IPS DF 6.9 (cell line): ENCODE measurements around the gene EXOC4.
"Not testable (repeated sequence)": the region's sequence is repeated elsewhere in the genome, so short reads cannot be mapped to it uniquely, and the experiment has no call there.

ENCODE experiments used
- DNase-seq: peaks from one replicate; pipeline ENCODE4 v3.0.0-alpha.2; 2013; ENCODE audit warnings: low read depth, low spot score
- H3K27ac ChIP-seq: one replicate; pipeline ENCODE4 v1.5.1; 2013; ENCODE audit warnings: low read length, control low read depth
- H3K27me3 ChIP-seq: 2 replicates; pipeline ENCODE4 v1.6.1; 2013; ENCODE audit warnings: mild to moderate bottlenecking, low read length; ENCODE audit not compliant: control insufficient read depth, insufficient read depth
- H3K36me3 ChIP-seq: 2 replicates; pipeline ENCODE4 v1.6.1; 2013; ENCODE audit warnings: low read length; ENCODE audit not compliant: control insufficient read depth, insufficient read depth
- H3K4me1 ChIP-seq: 2 replicates; pipeline ENCODE4 v1.6.1; 2013; ENCODE audit warnings: low read length; ENCODE audit not compliant: control insufficient read depth, insufficient read depth
- H3K4me3 ChIP-seq: 2 replicates; pipeline ENCODE4 v1.5.1; 2013; ENCODE audit warnings: mild to moderate bottlenecking, low read length
- H3K9me3 ChIP-seq: 2 replicates; pipeline ENCODE4 v1.6.1; 2013; ENCODE audit warnings: low read length, inconsistent platforms; ENCODE audit not compliant: control insufficient read depth, insufficient read depth
- WGBS: extraction: QIAGEN DNeasy Blood & Tissue Kit; methylation state at CpG from one replicate; pipeline ENCODE4 v1.1.7; 2013; ENCODE audit warnings: mixed read lengths, missing lambda C conversion rate; ENCODE audit not compliant: insufficient read length, insufficient coverage; 5-methylcytosine and 5-hydroxymethylcytosine counted together

EXOC4 gene

DNA sequence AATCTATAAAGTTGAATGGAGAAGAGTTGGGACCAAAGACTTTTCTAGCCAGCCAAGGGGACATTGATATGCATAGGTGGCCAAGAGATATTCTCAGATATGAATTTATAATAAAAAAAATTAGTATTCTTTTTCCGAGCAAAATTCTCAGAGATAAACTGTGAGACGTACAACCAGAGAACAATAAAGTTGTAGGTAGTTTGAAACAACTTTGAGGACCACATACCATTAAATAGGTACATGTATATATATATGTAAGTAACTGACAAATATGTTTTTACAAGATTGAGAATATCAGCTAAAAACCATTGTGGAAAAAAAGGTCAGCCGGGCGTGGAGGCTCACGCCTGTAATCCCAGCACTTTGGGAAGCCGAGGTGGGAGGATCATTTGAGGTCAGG, 56.5 kb downstream of the EXOC4 start:
- no peaks in the 10 kb centered on the region for H3K9me3 ChIP-seq
- WGBS, result no CpG with 5 or more reads among the region's 6 CpGs
- H3K4me3 ChIP-seq, result no peak overlapping the region
- no peaks in the 10 kb centered on the region for H3K4me1 ChIP-seq
- no peak for DNase-seq
- no peaks in the 10 kb centered on the region for H3K27me3 ChIP-seq
- no peaks in the 10 kb centered on the region for H3K36me3 ChIP-seq
- H3K27ac ChIP-seq, result no peak overlapping the region

DNA sequence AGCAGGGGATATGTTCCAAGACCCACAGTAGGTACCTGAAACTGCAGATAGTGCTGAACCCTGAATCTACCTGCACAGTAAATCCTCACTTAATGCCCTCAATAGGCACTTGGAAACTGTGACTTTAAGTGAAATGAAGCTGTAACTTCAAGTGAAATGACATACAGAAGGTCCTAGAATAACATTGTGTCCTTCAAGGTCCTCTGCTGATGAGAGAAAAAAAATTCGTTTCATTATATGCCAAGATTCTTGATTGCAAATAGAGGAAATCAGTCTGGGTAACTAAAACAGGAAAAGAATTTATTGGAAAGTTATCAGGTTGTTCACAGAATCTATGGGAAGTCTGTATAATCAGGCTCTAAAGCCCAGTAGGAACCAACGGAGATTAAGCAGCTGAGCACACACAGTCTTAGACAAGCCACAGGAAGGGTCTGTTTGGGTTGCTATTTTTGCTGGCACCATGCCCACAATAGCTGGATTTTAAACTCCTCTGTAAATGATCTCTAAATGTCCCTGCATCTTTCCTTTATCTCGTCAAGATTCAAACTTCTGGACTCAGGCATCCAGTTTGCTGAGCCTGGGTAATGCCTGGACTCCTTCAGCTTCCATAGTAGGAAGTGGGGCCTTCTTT, 57.5 kb downstream of the EXOC4 start:
- no peaks in the 10 kb centered on the region for H3K36me3 ChIP-seq
- no peaks in the 10 kb centered on the region for H3K27me3 ChIP-seq
- no peak overlapping the region for H3K27ac ChIP-seq
- no peak overlapping the region for H3K4me3 ChIP-seq
- no peak for DNase-seq
- WGBS, result no CpG with 5 or more reads among the region's 3 CpGs
- H3K9me3 ChIP-seq, result no peaks in the 10 kb centered on the region
- H3K4me1 ChIP-seq, result no peaks in the 10 kb centered on the region

DNA sequence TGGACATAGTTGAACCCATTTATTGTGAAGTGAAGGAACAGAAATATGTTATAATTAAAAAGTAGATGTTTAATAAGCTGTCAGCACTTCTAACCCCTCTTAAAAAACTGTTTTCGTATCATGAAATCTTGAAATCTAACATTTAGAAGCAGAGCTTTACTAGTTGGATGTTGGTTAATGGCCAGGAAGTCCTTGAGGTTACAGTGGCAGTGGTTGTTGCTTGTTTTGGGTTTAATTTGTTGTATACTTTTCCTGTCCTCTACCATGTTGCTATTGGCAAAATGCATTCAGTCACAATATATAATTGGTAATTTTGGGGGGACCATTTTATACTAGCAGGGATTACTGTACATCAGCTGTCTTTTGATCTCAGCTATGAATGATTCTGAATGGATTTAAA, 60.7 kb downstream of the EXOC4 start:
- no peak overlapping the region for H3K4me3 ChIP-seq
- H3K9me3 ChIP-seq, result no peaks in the 10 kb centered on the region
- H3K4me1 ChIP-seq, result no peaks in the 10 kb centered on the region
- H3K27me3 ChIP-seq, result no peaks in the 10 kb centered on the region
- no peak for DNase-seq
- no peak overlapping the region for H3K27ac ChIP-seq
- H3K36me3 ChIP-seq, result no peaks in the 10 kb centered on the region
- no CpG with 5 or more reads among the region's 1 CpG for WGBS

DNA sequence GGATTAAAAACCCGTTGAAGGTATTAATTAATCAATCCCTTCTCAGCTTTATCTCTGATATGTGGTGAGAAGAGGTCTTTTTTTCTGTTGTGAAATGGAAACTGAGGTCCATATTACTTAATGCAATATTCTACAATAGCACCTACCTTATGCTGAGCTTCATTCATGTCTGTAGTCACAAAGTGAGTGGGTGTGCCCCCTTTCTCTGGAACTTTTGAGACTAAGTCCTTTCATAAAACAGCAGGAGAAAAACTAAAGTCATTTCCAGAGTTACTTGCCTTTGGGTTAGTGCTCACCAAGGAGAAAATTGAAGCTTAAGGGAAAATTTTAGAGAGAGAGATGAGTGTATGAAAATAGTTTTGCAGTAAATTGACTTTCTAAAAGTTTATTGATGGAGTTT, 61.2 kb downstream of the EXOC4 start:
- no peak overlapping the region for H3K27ac ChIP-seq
- WGBS, result no CpG with 5 or more reads among the region's 1 CpG
- no peak for DNase-seq
- H3K4me3 ChIP-seq, result no peak overlapping the region
- no peaks in the 10 kb centered on the region for H3K4me1 ChIP-seq
- H3K27me3 ChIP-seq, result no peaks in the 10 kb centered on the region
- H3K36me3 ChIP-seq, result no peaks in the 10 kb centered on the region
- H3K9me3 ChIP-seq, result no peaks in the 10 kb centered on the region

DNA sequence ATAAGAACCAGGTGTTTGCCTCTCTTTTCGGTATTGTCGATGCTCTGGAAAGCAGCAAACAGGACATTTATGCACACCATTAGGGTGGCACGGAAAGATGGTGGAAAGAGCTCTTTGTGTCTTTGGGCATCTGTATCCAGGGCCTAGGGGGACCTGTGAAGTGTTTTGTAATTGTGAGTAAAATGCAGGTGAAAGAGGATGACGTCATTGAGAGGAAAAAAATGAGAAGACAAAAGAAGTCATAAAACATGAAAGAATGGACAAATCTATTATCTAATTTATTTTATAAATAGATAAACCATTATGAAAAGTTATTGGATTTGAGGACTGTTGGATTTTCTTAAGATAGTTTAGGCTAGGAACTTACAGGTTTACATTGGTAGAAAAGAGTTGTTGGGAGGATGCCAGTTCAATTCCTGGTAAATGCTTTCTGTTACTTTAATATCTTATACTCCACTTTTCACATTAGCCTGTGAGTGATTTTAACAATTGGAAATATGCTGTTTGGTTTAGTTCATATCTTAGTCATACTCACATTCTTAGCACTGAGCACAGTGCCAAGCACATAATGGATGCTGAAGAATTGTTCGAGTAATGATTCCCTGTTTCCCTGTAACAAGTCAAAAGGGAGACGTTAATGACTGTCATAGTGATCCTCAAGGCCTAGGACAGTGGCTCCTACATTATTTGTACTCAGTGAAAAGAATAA, 62.6 kb downstream of the EXOC4 start:
- no peaks in the 10 kb centered on the region for H3K27me3 ChIP-seq
- no peak overlapping the region for H3K4me3 ChIP-seq
- H3K36me3 ChIP-seq, result no peaks in the 10 kb centered on the region
- DNase-seq, result no peak
- H3K4me1 ChIP-seq, result no peaks in the 10 kb centered on the region
- no peaks in the 10 kb centered on the region for H3K9me3 ChIP-seq
- WGBS, result no CpG with 5 or more reads among the region's 6 CpGs
- H3K27ac ChIP-seq, result no peak overlapping the region

DNA sequence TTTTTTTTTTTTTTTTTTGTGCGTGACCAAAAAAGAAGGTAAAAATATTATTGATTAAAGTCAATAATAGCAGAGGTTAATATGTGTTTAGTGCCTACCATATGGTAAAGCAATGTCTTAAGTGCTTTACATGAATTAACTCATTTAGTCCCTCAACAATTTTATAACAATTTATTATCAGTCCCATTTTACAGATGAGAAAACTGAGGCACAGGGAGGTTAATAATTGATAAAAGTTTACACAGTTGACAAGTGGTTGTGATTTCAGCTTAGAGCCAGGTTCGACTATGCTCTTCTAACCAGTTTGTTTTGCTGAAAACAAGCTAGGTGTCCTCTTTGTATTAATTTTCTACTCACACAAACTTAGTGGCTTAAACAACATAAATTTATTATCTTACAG, 67.0 kb downstream of the EXOC4 start:
- DNase-seq, result no peak
- Histone ChIP-seq H3K4me1 (no peaks in the 10 kb centered on the region), H3K27me3 (no peaks in the 10 kb centered on the region), H3K27ac (no peak overlapping the region), H3K4me3 (no peak overlapping the region), H3K9me3 (no peaks in the 10 kb centered on the region), H3K36me3 (no peaks in the 10 kb centered on the region)
- WGBS, result no CpG with 5 or more reads among the region's 2 CpGs

DNA sequence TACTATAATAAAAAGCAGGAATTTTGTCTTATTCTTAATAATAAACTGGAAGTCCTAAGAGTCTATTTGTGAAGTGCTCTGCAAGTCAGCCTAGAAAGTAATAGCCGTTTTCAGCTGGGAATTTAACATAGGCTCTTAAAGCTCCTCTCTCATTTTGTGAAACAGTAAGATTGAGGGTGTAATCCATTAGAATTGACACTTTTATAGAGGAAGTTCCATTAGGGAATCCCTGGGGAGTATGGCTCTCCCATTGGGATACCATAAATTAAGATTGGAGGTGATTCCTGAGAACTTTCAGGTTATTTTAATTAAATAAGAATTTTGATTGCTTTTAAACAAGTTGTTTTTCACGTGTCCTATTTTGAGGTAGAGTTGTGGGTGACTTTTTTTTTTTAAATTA, 68.0 kb downstream of the EXOC4 start:
- H3K4me1 ChIP-seq, result no peaks in the 10 kb centered on the region
- no peak overlapping the region for H3K27ac ChIP-seq
- H3K9me3 ChIP-seq, result no peaks in the 10 kb centered on the region
- no peaks in the 10 kb centered on the region for H3K36me3 ChIP-seq
- DNase-seq, result no peak
- WGBS, result no CpG with 5 or more reads among the region's 2 CpGs
- no peaks in the 10 kb centered on the region for H3K27me3 ChIP-seq
- no peak overlapping the region for H3K4me3 ChIP-seq

DNA sequence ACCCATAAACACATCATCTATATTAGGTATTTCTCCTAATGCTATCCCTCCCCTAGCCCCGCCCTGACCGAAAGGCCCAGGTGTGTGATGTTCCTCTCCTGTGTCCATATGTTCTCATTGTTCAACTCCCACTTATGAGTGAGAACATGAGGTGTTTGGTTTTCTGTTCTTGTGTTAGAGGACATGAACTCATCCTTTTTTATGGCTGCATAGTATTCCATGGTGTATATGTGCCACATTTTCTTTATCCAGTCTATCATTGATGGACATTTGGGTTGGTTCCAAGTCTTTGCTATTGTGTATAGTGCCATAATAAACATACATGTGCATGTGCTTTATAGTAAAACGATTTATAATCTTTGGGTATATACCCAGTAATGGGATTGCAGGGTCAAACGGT, 68.5 kb downstream of the EXOC4 start:
- not testable (repeated sequence) for H3K36me3 ChIP-seq, H3K4me1 ChIP-seq, H3K27me3 ChIP-seq, H3K4me3 ChIP-seq, DNase-seq, H3K9me3 ChIP-seq, H3K27ac ChIP-seq
- WGBS, result no CpG with 5 or more reads among the region's 4 CpGs

DNA sequence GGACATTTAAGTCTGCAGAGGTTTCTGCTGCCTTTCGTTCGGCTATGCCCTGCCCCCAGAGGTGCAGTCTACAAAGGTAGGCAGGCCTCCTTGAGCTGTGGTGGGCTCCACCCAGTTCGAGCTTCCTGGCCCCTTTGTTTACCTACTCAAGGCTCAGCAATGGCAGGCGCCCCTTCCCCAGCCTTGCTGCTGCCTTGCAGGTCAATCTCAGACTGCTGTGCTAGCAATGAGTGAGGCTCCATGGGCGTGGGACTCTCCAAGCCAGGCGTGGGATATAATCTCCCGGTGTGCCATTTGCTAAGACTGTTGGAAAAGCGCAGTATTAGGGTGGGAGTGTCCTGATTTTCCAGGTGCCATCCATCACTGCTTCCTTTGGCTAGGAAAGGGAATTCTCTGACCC, 73.9 kb downstream of the EXOC4 start:
- not testable (repeated sequence) for H3K36me3 ChIP-seq, H3K27ac ChIP-seq, DNase-seq, H3K27me3 ChIP-seq, H3K9me3 ChIP-seq, H3K4me3 ChIP-seq, H3K4me1 ChIP-seq
- WGBS, result no CpG with 5 or more reads among the region's 8 CpGs

DNA sequence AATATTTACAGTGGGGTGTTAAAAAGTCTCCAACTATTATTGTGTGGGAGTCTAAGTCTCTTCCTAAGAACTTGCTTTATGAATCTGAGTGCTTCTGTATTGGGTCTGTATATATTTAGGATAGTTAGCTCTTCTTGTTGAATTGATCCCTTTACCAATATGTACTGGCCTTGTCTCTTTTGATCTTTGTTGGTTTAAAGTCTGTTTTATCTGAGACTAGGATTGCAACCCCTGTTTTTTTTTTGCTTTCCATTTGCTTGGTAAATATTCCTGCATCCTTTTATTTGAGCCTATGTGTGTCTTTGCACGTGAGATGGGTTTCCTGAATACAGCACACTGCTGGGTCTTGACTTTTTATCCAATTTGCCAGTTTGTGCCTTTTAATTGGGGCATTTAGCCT, 75.1 kb downstream of the EXOC4 start:
- WGBS, result no CpG with 5 or more reads among the region's 1 CpG
- not testable (repeated sequence) for H3K4me3 ChIP-seq, H3K27ac ChIP-seq, DNase-seq, H3K36me3 ChIP-seq, H3K9me3 ChIP-seq, H3K27me3 ChIP-seq, H3K4me1 ChIP-seq

DNA sequence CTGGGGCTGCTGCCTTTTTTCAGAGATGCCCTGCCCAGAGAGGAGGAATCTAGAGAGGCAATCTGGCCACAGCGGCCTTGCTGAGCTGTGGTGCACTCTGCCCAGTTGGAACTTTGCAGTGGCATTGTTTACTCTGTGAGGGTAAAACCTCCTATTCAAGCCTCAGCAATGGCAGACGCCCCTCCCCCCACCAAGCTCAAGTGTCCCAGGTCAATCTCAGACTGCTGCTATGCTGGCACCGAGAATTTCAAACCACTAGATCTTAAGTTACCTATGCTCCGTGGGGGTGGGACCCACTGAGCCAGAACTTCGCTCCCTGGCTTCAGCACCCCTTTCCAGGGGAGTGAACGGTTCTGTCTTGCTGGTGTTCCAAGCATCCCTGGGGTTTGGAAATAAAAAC, 77.2 kb downstream of the EXOC4 start:
- DNase-seq, result no peak
- Histone ChIP-seq H3K4me1 (peaks cover 2% of the 10 kb centered on the region; the same call in 1 of the 2 replicates), H3K27ac (no peak overlapping the region), H3K9me3 (no peaks in the 10 kb centered on the region), H3K27me3 (no peaks in the 10 kb centered on the region), H3K4me3 (no peak overlapping the region), H3K36me3 (no peaks in the 10 kb centered on the region)
- WGBS, result no CpG with 5 or more reads among the region's 6 CpGs
